Measurements from ENCODE around the gene TARBP2.
A peak's percentile ranks its signal among the peaks of the same experiment; 100 is the strongest.

The TARBP2 gene

DNA sequence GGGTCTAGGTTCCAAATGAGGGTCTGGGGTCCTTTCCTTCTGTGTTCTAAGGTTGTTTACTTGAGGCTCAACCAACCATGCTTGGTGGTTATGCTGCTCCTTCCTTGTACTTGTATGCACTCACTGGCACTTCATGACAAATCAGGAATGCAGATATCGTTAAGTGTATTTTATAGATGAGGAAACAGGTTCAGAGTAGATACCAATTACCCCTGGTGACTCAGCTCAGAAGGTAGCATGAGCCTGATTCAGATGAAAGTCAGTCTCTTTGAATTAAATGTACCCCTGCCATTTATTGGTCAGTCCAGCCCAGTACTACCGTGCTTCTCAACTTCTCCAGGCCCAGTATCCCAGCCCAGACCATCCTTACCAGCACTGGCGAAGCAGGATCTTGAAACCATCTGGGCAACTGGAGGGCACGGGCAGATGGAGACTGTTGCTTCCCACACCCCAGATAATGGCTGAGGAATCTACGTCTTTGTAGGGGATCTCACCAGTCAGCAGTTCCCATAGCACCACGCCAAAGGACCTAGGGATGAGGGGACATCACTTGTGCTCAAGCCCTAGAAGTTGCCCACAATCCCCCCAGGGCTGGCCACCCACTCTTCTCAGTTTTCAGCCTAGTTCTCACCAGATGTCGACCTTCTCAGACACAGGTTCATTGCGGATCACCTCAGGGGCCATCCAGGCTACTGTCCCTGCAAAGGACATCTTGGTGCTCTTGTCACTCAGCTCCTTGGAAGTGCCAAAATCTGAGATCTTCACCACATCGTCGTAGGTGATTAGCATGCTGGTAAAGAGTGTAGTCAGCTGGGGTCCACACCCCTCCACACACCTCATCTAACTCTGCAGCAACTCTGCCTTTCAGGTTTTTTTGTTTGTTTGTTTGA is 16.2 kb upstream of the TARBP2 start:
- DNase-seq (ENCODE audit: low read depth, low spot score) = no peak
- in situ Hi-C loops (cut with HindIII; ENCODE audit: low sequenced_read_pairs) = no loop called here
- TF ChIP-seq, protein P1, sequence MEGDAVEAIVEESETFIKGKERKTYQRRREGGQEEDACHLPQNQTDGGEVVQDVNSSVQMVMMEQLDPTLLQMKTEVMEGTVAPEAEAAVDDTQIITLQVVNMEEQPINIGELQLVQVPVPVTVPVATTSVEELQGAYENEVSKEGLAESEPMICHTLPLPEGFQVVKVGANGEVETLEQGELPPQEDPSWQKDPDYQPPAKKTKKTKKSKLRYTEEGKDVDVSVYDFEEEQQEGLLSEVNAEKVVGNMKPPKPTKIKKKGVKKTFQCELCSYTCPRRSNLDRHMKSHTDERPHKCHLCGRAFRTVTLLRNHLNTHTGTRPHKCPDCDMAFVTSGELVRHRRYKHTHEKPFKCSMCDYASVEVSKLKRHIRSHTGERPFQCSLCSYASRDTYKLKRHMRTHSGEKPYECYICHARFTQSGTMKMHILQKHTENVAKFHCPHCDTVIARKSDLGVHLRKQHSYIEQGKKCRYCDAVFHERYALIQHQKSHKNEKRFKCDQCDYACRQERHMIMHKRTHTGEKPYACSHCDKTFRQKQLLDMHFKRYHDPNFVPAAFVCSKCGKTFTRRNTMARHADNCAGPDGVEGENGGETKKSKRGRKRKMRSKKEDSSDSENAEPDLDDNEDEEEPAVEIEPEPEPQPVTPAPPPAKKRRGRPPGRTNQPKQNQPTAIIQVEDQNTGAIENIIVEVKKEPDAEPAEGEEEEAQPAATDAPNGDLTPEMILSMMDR (IDR thresholded peaks at IDR 0.05; ENCODE audit: low read depth, low read length) = no peak
- no peak overlapping the region for H3K4me3 ChIP-seq (ENCODE audit: low read depth, low read length)

DNA sequence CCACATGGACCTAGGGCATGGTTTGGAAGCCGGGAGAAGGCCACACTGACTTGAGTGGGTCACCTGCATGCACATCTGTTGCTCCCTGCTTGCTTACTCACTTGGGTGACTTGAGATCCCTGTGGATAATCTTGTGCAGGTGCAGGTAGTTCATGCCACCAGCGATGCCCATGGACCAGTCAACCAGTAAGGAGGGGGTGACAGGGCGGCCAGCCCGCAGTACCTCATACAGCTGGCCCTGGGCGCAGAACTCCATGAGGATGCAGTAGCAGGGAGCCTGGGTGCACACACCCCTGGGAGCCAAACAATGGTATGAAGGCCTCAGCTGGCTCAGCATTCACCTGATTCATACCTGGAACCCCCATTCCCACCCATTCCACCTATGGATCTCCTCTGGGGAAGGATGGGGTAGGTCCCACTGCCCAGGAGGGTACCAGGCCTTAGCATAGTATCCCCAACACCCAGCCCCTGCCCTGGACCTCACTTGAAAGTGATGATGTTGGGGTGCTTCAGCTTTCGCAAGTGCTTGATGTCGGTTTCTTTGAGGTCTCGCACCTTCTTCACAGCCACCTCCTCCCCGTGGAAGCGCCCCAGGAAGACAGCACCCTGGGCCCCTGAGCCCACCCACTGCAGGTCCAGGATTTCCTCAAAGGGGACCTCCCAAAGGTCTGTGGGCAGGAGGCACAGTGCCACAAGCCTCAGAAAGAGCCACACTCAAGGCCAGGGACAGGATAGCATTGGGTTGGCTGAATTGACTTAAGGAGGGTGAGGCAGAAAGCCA is 14.9 kb upstream of the TARBP2 start:
- no peak overlapping the region for H3K4me3 ChIP-seq (ENCODE audit: low read depth, low read length)
- in situ Hi-C loops (cut with HindIII; ENCODE audit: low sequenced_read_pairs) = no loop called here
- no peak for DNase-seq (ENCODE audit: low read depth, low spot score)
- TF ChIP-seq, protein P1 (IDR thresholded peaks at IDR 0.05; ENCODE audit: low read depth, low read length) = no peak

DNA sequence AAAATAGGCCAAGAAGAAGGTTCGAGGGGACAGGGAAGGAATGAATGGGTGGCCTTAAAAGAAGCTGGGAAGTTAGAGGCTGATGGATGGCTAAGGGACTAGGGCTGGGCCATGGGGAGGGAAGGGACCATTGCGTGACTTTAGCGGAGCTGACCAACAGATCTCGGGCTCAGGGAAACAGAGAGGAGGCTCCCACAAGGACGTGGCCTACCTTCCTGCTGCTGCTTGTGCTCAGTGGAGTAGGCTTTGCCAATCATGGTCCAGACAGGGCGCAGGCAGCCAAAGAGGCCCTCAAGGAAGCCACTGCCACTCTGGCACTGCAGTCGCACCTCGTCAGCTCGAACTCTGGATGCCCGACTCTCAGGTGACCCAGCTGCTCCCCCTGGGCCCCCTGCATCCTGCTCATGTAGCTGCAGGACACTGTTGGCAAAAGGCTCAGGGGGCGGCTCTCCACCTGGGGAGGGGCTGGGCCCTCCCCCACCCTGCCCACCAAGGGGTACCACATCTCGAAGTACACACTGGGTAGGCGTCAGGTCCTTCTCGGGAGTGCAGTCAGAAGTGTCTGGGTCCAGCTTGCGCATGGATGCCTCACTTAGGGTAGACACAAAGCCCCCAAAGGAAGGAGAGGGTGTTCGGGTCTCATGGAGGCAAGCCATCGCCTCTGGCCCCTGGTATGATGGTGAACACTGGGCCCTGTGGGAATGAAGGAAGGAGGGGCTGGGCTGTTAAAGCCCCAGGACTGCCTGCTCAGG is 14.2 kb upstream of the TARBP2 start:
- in situ Hi-C loops (cut with HindIII; ENCODE audit: low sequenced_read_pairs) = no loop called here
- no peak for DNase-seq (ENCODE audit: low read depth, low spot score)
- H3K4me3 ChIP-seq (ENCODE audit: low read depth, low read length) = no peak overlapping the region
- TF ChIP-seq, protein P1 (IDR thresholded peaks at IDR 0.05; ENCODE audit: low read depth, low read length) = no peak

DNA sequence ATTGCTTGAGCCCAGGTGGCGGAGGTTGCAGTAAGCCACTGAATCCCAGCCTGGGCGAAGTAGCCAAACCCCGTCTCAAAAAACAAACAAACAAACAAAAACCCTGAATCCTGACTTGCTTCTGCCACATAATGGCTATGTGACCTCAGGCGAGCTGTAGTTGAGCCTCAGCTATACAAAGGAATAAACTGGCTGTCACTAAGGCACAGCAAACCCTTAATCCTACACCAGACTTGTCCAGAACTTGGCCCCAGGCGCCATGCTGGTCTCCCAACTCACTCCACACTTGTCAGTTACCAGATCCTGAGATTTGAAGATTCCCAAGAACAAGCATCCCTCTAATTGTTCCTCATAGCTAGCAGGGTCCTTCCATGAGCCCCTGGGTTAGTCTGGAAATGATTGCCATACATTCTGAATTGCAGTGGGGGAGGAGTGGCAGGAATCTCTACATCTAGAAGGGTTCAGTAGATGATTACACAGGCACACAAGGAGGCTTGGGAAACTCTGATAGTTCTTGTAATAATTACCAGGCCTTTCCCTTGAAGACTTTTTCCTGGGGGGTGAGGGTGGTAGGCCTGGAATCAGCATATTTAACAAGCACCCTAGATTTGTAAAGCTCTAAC is 11.7 kb upstream of the TARBP2 start:
- in situ Hi-C loops (cut with HindIII; ENCODE audit: low sequenced_read_pairs) = no loop called here

DNA sequence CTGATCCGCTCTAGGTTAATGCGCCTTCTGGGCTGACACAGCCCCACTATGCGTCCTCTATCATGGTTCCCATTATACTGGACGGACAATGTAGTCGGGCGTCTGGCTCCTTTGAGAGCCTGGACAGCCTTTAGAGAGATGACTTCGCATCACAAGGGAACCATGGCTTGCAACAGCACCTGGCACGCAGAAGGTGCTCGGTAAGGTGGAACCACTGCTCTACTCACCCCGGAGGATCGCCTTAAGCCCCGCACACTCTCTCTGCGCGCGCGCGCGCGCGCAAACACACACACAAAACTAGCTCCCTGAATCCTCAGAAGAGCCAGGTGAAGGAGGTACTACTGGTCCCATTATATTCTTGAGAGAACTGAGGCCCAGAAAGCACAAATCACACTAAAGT is 8.9 kb upstream of the TARBP2 start:
- in situ Hi-C loops (cut with HindIII; ENCODE audit: low sequenced_read_pairs) = no loop called here
- H3K4me3 ChIP-seq (ENCODE audit: low read depth, low read length) = peak overlapping the region; percentile 42

More for the DNA sequence above, 11.7 kb upstream of the TARBP2 start:
- no peak overlapping the region for H3K4me3 ChIP-seq (ENCODE audit: low read depth, low read length)
- DNase-seq (ENCODE audit: low read depth, low spot score) = no peak
- TF ChIP-seq, protein P1 (IDR thresholded peaks at IDR 0.05; ENCODE audit: low read depth, low read length) = no peak

More for the DNA sequence above, 8.9 kb upstream of the TARBP2 start:
- TF ChIP-seq, protein P1 (IDR thresholded peaks at IDR 0.05; ENCODE audit: low read depth, low read length) = no peak
- DNase-seq (ENCODE audit: low read depth, low spot score) = no peak
